OCI-LY1 (cell line): ENCODE results near the gene HDAC8.

Source experiments
- H2AFZ ChIP-seq: fragments of 200-600 bp; sonication (generic), shearing (Covaris generic); 2 replicates; pipeline ENCODE4 v1.6.0; 2014; ENCODE audit warnings: antibody characterized with exemption, mild to moderate bottlenecking, low read length
- H3F3A ChIP-seq: fragments of 200-600 bp; sonication (generic), shearing (Covaris generic); 2 replicates; pipeline ENCODE4 v1.6.0; 2014; ENCODE audit warnings: mild to moderate bottlenecking, antibody characterized with exemption, low read length, moderate library complexity; ENCODE audit not compliant: insufficient read depth
- H3K27ac ChIP-seq: fragments of 200-600 bp; sonication (generic); 2 replicates; pipeline ENCODE4 v1.5.1; 2014; ENCODE audit warnings: low read length, mixed run types, mild to moderate bottlenecking, low read depth; ENCODE audit not compliant: poor library complexity, severe bottlenecking
- H3K27me3 ChIP-seq: fragments of 200-600 bp; sonication (generic); 2 replicates; pipeline ENCODE4 v1.6.0; 2014; ENCODE audit warnings: antibody characterized with exemption, mild to moderate bottlenecking, low read length, moderate library complexity; ENCODE audit not compliant: insufficient read depth
- H3K36me3 ChIP-seq: fragments of 200-600 bp; sonication (generic); 2 replicates; pipeline ENCODE4 v1.6.1; 2014; ENCODE audit warnings: mild to moderate bottlenecking, antibody characterized with exemption, low read length, moderate library complexity, mixed read lengths; ENCODE audit not compliant: insufficient read depth
- H3K4me1 ChIP-seq: fragments of 200-600 bp; sonication (generic); 2 replicates; pipeline ENCODE4 v1.5.1; 2014; ENCODE audit warnings: mild to moderate bottlenecking, low read length, moderate library complexity; ENCODE audit not compliant: insufficient read depth, severe bottlenecking
- H3K4me2 ChIP-seq: fragments of 200-600 bp; sonication (generic), shearing (Covaris generic); 2 replicates; pipeline ENCODE4 v1.6.1; 2014; ENCODE audit warnings: low read length
- H3K4me3 ChIP-seq: fragments of 200-600 bp; sonication (generic); 2 replicates; pipeline ENCODE4 v1.5.1; 2014; ENCODE audit warnings: low read length, low read depth, mild to moderate bottlenecking, mixed read lengths; ENCODE audit not compliant: poor library complexity, severe bottlenecking
- H3K79me2 ChIP-seq: fragments of 200-600 bp; shearing (Covaris generic); 2 replicates; pipeline ENCODE4 v1.6.1; 2016; ENCODE audit warnings: mixed run types, low read length, mixed read lengths; ENCODE audit not compliant: insufficient read depth
- H3K9ac ChIP-seq: fragments of 200-600 bp; sonication (generic), shearing (Covaris generic); 2 replicates; pipeline ENCODE4 v1.6.1; 2014; ENCODE audit warnings: mild to moderate bottlenecking, low read length, mixed read lengths
- H3K9me2 ChIP-seq: fragments of 200-600 bp; sonication (generic), shearing (Covaris generic); 2 replicates; pipeline ENCODE4 v1.6.1; 2014; ENCODE audit warnings: low read depth, mild to moderate bottlenecking, low read length, mixed read lengths
- H3K9me3 ChIP-seq: fragments of 200-600 bp; shearing (Covaris generic); 2 replicates; pipeline ENCODE4 v1.6.1; 2014; ENCODE audit warnings: low read length, mixed read lengths
- H4K20me1 ChIP-seq: fragments of 200-600 bp; sonication (generic), shearing (Covaris generic); 2 replicates; pipeline ENCODE4 v1.6.0; 2016; ENCODE audit warnings: mild to moderate bottlenecking, low read length; ENCODE audit not compliant: insufficient read depth
- CTCF ChIP-seq: fragments of 200-600 bp; sonication (generic), shearing (Covaris generic); IDR thresholded peaks from 2 replicates; pipeline ENCODE4 v1.5.1; 2017; ENCODE audit warnings: mild to moderate bottlenecking, antibody characterized with exemption, low read length, moderate library complexity, mixed read lengths
- EZH2 ChIP-seq: fragments of 200-600 bp; sonication (generic), shearing (Covaris generic); IDR thresholded peaks from 2 replicates; pipeline ENCODE4 v1.8.0; 2017; ENCODE audit warnings: borderline replicate concordance, mixed run types, mild to moderate bottlenecking, antibody characterized with exemption, low read length, moderate library complexity, mixed read lengths

The HDAC8 gene

GRCh38 chrX:72304877-72305276 is 267.8 kb downstream of the HDAC8 start:
- no peaks in the 10 kb centered on the region for H3K27me3 ChIP-seq
- no peaks in the 10 kb centered on the region for H3K9me3 ChIP-seq
- no peak overlapping the region for H2AFZ ChIP-seq
- H3K27ac ChIP-seq = no peak overlapping the region
- peaks cover 4% of the 10 kb centered on the region for H3K4me1 ChIP-seq
- H3F3A ChIP-seq = no peaks in the 10 kb centered on the region
- no peak for TF ChIP-seq EZH2
- no peak for TF ChIP-seq CTCF
- H4K20me1 ChIP-seq = no peaks in the 10 kb centered on the region
- no peak overlapping the region for H3K9ac ChIP-seq
- no peaks in the 10 kb centered on the region for H3K79me2 ChIP-seq
- no peak overlapping the region for H3K4me3 ChIP-seq
- no peaks in the 10 kb centered on the region for H3K9me2 ChIP-seq
- no peak overlapping the region for H3K4me2 ChIP-seq
- no peaks in the 10 kb centered on the region for H3K36me3 ChIP-seq

GRCh38 chrX:72301781-72302180 is 270.9 kb downstream of the HDAC8 start:
- H3K27me3 ChIP-seq = no peaks in the 10 kb centered on the region
- H3K79me2 ChIP-seq = no peaks in the 10 kb centered on the region
- H3K4me2 ChIP-seq = no peak overlapping the region
- no peak overlapping the region for H3K27ac ChIP-seq
- no peak overlapping the region for H2AFZ ChIP-seq
- H3K36me3 ChIP-seq = no peaks in the 10 kb centered on the region
- TF ChIP-seq EZH2 = no peak
- TF ChIP-seq CTCF = no peak
- H3K9ac ChIP-seq = no peak overlapping the region
- no peaks in the 10 kb centered on the region for H3K9me2 ChIP-seq
- no peaks in the 10 kb centered on the region for H4K20me1 ChIP-seq
- H3K4me3 ChIP-seq = no peak overlapping the region
- no peaks in the 10 kb centered on the region for H3K9me3 ChIP-seq
- H3K4me1 ChIP-seq = peaks cover 4% of the 10 kb centered on the region
- no peaks in the 10 kb centered on the region for H3F3A ChIP-seq

GRCh38 chrX:72299891-72300630 is 272.6 kb downstream of the HDAC8 start:
- Histone ChIP-seq H3K4me2 (no peak overlapping the region), H3K27me3 (no peaks in the 10 kb centered on the region), H3K9me2 (no peaks in the 10 kb centered on the region), H3K27ac (no peak overlapping the region), H3K9ac (no peak overlapping the region), H3K4me1 (no peaks in the 10 kb centered on the region), H3K4me3 (no peak overlapping the region), H3K36me3 (no peaks in the 10 kb centered on the region), H2AFZ (no peak overlapping the region), H3K79me2 (no peaks in the 10 kb centered on the region), H3F3A (no peaks in the 10 kb centered on the region), H4K20me1 (no peaks in the 10 kb centered on the region), H3K9me3 (no peaks in the 10 kb centered on the region)
- TF ChIP-seq EZH2 (no peak), CTCF (no peak)
